Neural progenitor cell (in vitro differentiated cells): Measurements from ENCODE around the gene HMOX2.
A peak's percentile ranks its signal among the peaks of the same experiment; 100 is the strongest.

Experiments
- CTCF ChIP-seq: fragments of 200-600 bp; sonication (generic); IDR thresholded peaks from 2 replicates; pipeline ENCODE4 v1.5.1; 2017; ENCODE audit warnings: antibody characterized with exemption, mild to moderate bottlenecking
- EZH2 ChIP-seq: fragments of 200-600 bp; sonication (generic); IDR thresholded peaks from 2 replicates; pipeline ENCODE4 v1.6.1; 2017; ENCODE audit warnings: antibody characterized with exemption, mild to moderate bottlenecking, moderate library complexity
- EZH2phosphoT487 ChIP-seq: fragments of 200-600 bp; sonication (generic); IDR thresholded peaks from 2 replicates; pipeline ENCODE4 v1.6.1; 2017; ENCODE audit warnings: antibody characterized with exemption

DNA sequence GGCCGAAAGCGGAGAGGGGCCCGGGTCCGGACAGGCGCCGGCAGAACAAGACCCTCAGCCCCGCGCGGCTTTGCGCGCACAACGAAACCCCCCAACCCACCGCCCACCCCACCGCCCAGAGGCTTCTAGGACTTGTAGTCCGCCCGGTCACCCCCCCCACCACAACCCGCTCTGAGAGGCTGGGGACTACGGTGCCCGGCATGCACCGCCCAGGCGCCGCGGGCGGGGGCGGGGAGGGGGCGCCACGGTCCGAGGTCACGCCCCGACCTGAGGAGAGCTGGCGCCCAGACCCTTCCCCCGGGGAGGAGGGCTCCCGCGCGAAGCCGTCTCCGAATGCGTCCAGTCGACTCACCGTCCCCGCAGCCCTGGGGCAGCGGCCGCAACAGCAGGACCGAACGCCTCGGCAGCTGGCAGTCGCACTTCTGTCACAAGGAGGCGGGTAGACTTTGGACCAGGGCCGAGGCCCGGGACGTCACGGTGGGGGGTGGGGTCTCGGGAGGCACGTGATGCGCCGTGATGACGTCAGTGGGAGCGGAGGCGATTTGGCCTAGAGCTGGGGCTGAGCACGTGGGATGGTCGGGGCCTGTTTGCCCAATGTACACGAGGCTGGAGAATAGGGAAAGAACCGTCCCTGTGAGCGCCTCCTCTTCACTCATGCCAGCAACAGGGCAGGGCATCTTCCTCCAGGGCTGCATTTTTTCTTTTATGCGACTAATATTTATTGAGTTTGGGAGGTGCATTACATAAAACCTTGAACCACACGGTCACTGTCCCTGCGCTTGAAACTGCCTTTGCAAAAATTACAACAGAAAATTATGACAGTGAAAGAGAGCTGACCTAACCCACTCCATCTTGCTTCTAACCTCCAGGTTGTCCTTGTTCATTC lies 62.4 kb downstream of the HMOX2 start, which contains the start of gene CDIP1:
- peak; percentile 11 for TF ChIP-seq CTCF
- no peak for TF ChIP-seq EZH2phosphoT487
- no peak for TF ChIP-seq EZH2
